Keratinocyte (primary cell): ENCODE results near the gene ANKRD53. TPM values are rescaled to one million over a fixed set of nuclear protein-coding genes. Genes with fewer than 3 reads are reported as not detected.

ENCODE experiments used
- DNase-seq: peaks from one replicate; pipeline ENCODE4 v3.0.0-alpha.2; 2011; ENCODE audit warnings: low read depth, missing footprints, low spot score
- FAIRE-seq: peaks from 2 replicates; lab custom pipeline; 2011; peaks lifted over from hg19 to GRCh38; lab: Jason Lieb, UNC
- H2AFZ ChIP-seq: 2 replicates; pipeline ENCODE4 v1.6.0; 2012; ENCODE audit warnings: low read length, control low read depth, inconsistent platforms; ENCODE audit not compliant: control insufficient read depth
- H3K27ac ChIP-seq: 2 replicates; pipeline ENCODE4 v1.5.1; 2011; ENCODE audit warnings: low read length; ENCODE audit not compliant: control insufficient read depth, insufficient read depth
- H3K27me3 ChIP-seq: 3 replicates; pipeline ENCODE4 v1.6.0; 2011; ENCODE audit warnings: low read length; ENCODE audit not compliant: control insufficient read depth, insufficient read depth; ENCODE audit errors: extremely low read depth
- H3K36me3 ChIP-seq, 2 experiments: 2 replicates in 1 of 2; 3 replicates in 1 of 2; pipeline ENCODE4 v1.5.1; 2011; ENCODE audit warnings: low read length in 2 of 2, mild to moderate bottlenecking in 1 of 2; ENCODE audit not compliant: control insufficient read depth in 2 of 2, insufficient read depth in 2 of 2; ENCODE audit errors: extremely low read depth in 1 of 2
- H3K4me1 ChIP-seq: 3 replicates; pipeline ENCODE4 v1.5.1; 2011; ENCODE audit warnings: low read length; ENCODE audit not compliant: control insufficient read depth, insufficient read depth; ENCODE audit errors: extremely low read depth
- H3K4me2 ChIP-seq: 3 replicates; pipeline ENCODE4 v1.6.0; 2011; ENCODE audit warnings: low read depth, low read length; ENCODE audit not compliant: control insufficient read depth, insufficient read depth; ENCODE audit errors: extremely low read depth
- H3K4me3 ChIP-seq, 3 experiments: fragments of 200-600 bp in 1 of 3; sonication (generic) in 1 of 3; 2 replicates in 2 of 3; 3 replicates in 1 of 3; pipeline ENCODE4 v1.5.1; 2011 to 2016; ENCODE audit warnings: low read length in 3 of 3, mild to moderate bottlenecking in 3 of 3, control low read depth in 2 of 3, inconsistent platforms in 1 of 3, low read depth in 1 of 3, mixed read lengths in 1 of 3, mixed run types in 1 of 3, moderate library complexity in 1 of 3; ENCODE audit not compliant: control insufficient read depth in 2 of 3, insufficient read depth in 2 of 3; ENCODE audit errors: extremely low read depth in 1 of 3
- H3K79me2 ChIP-seq: 2 replicates; pipeline ENCODE4 v1.6.0; 2012; ENCODE audit warnings: low read length; ENCODE audit not compliant: control insufficient read depth, insufficient read depth
- H3K9ac ChIP-seq: 3 replicates; pipeline ENCODE4 v1.6.0; 2011; ENCODE audit warnings: low read length; ENCODE audit not compliant: control insufficient read depth, insufficient read depth; ENCODE audit errors: extremely low read depth
- H3K9me1 ChIP-seq: 3 replicates; pipeline ENCODE4 v1.6.0; 2011; ENCODE audit warnings: low read length; ENCODE audit not compliant: control insufficient read depth, insufficient read depth; ENCODE audit errors: extremely low read depth
- H3K9me3 ChIP-seq: 2 replicates; pipeline ENCODE4 v1.5.1; 2012; ENCODE audit warnings: low read depth, low read length; ENCODE audit not compliant: control insufficient read depth
- H4K20me1 ChIP-seq: 3 replicates; pipeline ENCODE4 v1.6.0; 2011; ENCODE audit warnings: low read length; ENCODE audit not compliant: control insufficient read depth, insufficient read depth; ENCODE audit errors: extremely low read depth
- CTCF ChIP-seq, 3 experiments: IDR thresholded peaks in 1 of 3; conservative IDR thresholded peaks in 1 of 3; optimal IDR thresholded peaks in 1 of 3; 2 replicates in 2 of 3; 3 replicates in 1 of 3; pipeline versions ENCODE3 to v1.5.1; 2011; ENCODE audit warnings: low read length in 3 of 3, mild to moderate bottlenecking in 3 of 3, moderate library complexity in 2 of 3, control low read depth in 1 of 3, inconsistent platforms in 1 of 3; ENCODE audit not compliant: insufficient read depth in 2 of 3; ENCODE audit errors: extremely low read depth in 1 of 3
- EZH2 ChIP-seq: IDR thresholded peaks from one replicate; pipeline ENCODE4 v1.6.1; 2012; ENCODE audit warnings: inconsistent platforms, mild to moderate bottlenecking, low read length, moderate library complexity
- dilution Hi-C: fragments of 300-500 bp; cut with MboI; formaldehyde crosslinking; loops from one replicate; pipeline ENCODE4 v1.7.0; 2020; ENCODE audit warnings: low sequenced_read_pairs; ENCODE audit not compliant: extremely low pct_ligation_motif_present
- polyA plus RNA-seq, 5 experiments: library from polyadenylated mRNA; depleted of rRNA in 3 of 5; stranded (reverse) in 3 of 5; stranded (forward) in 1 of 5; unstranded in 1 of 5; fragments of >200 nt; gene quantifications; 1 replicate in 1 of 5; 2 replicates in 3 of 5; 3 replicates in 1 of 5; pipeline versions ENCODE4 v1.2.1 to v1.2.3, GENCODE V29; 2011 to 2012; ENCODE audit warnings: missing spikeins in 2 of 5, low read depth in 1 of 5, low replicate concordance in 1 of 5

The ANKRD53 gene
- polyA plus RNA-seq, 1 donor (not counting 4 experiments of a cell fraction or from before 2014, with no cell fraction given) = not detected

- DNase-seq (no peak), FAIRE-seq (no peak)
- no peak overlapping the region for H3K27ac ChIP-seq
- H3K27me3 ChIP-seq = peaks cover 19% of the 10 kb centered on the region
- no peak overlapping the region for H2AFZ ChIP-seq
- TF ChIP-seq CTCF (optimal IDR thresholded peaks at IDR 0.05 in 1 of 3, IDR thresholded peaks at IDR 0.05 in 1 of 3, conservative IDR thresholded peaks at IDR 0.05 in 1 of 3; ENCODE audit: extremely low read depth in 1 of 3, insufficient read depth in 2 of 3, low read length in 3 of 3) = no peak
- no peak for TF ChIP-seq EZH2
- no peak overlapping the region for H3K9ac ChIP-seq
- peaks cover 10% of the 10 kb centered on the region for H3K4me1 ChIP-seq
- H3K4me2 ChIP-seq = no peak overlapping the region
- dilution Hi-C loops = no loop called here
- H3K36me3 ChIP-seq = no peaks in the 10 kb centered on the region
- no peaks in the 10 kb centered on the region for H3K9me1 ChIP-seq
- no peaks in the 10 kb centered on the region for H3K9me3 ChIP-seq
- no peaks in the 10 kb centered on the region for H4K20me1 ChIP-seq
- no peaks in the 10 kb centered on the region for H3K79me2 ChIP-seq
- H3K4me3 ChIP-seq = no peak overlapping the region
Observed at GRCh38 chr2:70961648-70961994, 16.8 kb upstream of the ANKRD53 start.

- no peak for TF ChIP-seq EZH2
- no peak for TF ChIP-seq CTCF (optimal IDR thresholded peaks at IDR 0.05 in 1 of 3, IDR thresholded peaks at IDR 0.05 in 1 of 3, conservative IDR thresholded peaks at IDR 0.05 in 1 of 3; ENCODE audit: extremely low read depth in 1 of 3, insufficient read depth in 2 of 3, low read length in 3 of 3)
Observed at GRCh38 chr2:70962211-70962884, 16.1 kb upstream of the ANKRD53 start.

More at GRCh38 chr2:70962211-70962884, 16.1 kb upstream of the ANKRD53 start:
- H3K9me3 ChIP-seq = no peaks in the 10 kb centered on the region
- no peaks in the 10 kb centered on the region for H4K20me1 ChIP-seq
- H3K4me3 ChIP-seq = no peak overlapping the region
- no peak overlapping the region for H3K4me2 ChIP-seq
- H3K27ac ChIP-seq = no peak overlapping the region
- no peaks in the 10 kb centered on the region for H3K9me1 ChIP-seq
- peaks cover 10% of the 10 kb centered on the region for H3K4me1 ChIP-seq
- no peaks in the 10 kb centered on the region for H3K36me3 ChIP-seq
- no peak overlapping the region for H2AFZ ChIP-seq
- dilution Hi-C loops = no loop called here
- no peaks in the 10 kb centered on the region for H3K79me2 ChIP-seq
- DNase-seq = no peak
- peaks cover 19% of the 10 kb centered on the region for H3K27me3 ChIP-seq
- FAIRE-seq = no peak
- H3K9ac ChIP-seq = no peak overlapping the region
